NCI-H526 treated with DMSO at 0.1 percent for 48 hours (cell line): ENCODE results near the gene ABCF1.

Experiments
- DNase-seq: peaks from one replicate; lab custom pipeline; 2025; lab: John Stamatoyannopoulos, UW

The ABCF1 gene

DNA sequence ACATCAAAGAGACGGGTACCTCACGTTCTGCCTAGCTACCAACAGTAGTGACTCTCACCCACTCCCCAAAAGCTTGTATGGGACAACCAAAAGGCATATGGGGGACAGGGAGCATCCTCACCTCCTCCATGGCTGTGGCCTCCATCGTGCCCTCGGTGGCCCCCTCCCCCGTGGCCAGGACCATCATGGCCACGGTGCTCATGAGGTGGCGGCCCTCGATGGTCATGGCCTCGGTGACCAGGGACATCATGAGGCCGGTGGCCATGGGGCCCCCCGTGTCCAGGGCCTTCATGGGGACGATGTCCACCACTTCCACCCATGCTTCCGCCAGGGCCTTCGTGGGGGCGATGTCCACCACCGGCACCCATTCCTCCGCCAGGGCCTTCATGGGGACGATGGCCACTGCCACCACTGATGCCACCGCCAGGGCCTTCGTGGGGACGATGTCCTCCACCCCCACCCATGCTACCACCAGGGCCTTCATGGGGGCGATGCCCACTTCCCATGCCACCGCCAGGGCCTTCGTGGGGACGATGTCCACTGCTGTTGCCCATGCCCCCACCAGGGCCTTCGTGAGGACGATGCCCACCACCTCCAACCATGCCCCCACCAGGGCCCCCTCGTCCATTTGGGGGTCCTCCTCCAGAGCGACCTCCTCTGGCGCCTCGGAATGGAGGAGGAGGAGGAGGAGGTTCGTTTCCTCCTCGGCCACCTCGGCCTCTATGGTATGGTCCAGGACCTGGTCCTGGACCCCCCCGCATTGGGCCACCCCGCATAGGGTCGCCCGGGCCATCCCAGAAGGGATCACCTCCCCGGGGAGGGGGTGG is 30.8 kb downstream of the ABCF1 start:
- DNase-seq, result no peak

DNA sequence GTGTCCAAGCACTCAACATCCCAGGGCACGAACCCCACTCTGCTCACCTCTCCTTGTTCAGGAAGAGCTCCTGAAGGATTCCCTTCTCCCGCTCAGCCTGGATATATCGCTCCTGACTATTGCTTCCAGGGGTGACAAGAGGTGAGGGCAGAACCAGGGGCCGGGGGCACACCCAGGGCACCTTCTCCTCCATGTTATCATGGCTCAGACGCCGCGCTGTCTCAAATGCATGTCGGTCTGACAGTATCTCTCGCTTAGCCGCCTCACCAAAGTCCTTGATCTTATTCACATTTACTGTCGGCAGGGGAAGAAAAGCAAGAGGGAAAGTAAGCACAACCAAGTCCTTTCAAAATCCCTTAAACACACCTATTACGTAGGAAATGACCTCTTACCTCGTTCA is 32.7 kb downstream of the ABCF1 start:
- DNase-seq, result no peak

DNA sequence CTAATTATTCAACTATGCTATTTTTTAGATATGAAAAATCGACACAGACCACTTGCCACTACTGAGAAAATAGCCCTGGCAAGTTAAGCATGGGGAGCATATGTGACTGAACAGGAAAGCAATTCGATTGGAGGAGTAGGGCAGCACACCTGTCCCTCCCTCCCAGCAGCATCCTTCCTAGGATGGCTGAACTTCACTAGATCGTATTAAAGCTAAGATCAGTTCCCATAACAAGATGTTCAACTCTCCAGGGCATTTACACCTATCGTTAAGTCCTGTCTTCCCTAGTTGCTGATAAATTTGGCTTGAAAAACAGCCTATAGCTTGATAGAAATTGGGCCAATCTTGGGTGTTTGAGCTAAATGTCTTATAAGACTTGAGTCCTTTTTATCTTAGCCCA is 38.8 kb downstream of the ABCF1 start:
- DNase-seq, result no peak

DNA sequence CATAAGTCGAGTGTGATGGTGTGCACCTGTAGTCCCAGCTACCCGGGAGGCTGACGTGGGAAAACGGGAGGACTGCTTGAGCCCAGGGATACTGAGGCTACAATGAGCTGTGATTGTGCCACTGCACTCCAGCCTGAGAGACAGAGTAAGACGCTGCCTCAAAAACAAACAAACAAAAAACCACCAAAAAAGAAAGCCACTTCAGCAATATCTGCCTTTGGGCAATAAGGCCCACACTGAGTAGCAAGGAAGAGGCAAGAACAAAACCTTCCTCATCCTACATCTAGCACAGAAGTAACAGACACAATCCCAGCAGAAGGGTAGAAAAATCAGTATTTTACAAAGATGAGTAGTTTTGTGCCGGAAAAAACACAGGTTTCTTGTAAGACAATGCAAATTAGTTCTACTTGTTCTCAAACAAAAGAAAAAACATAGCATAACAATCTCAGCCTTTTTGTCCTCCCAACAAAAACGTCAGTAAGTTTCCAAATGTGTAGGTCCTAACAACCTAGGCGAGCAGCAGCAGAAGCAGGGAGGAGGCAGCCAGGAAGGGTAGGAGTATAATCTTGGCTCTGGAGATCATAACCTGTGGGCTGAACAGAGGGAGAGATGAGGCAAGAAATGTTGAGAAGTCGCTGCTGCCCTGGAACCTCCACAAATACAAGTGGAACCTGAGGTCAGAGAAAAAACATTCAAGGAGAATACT is 40.1 kb downstream of the ABCF1 start:
- no peak for DNase-seq

DNA sequence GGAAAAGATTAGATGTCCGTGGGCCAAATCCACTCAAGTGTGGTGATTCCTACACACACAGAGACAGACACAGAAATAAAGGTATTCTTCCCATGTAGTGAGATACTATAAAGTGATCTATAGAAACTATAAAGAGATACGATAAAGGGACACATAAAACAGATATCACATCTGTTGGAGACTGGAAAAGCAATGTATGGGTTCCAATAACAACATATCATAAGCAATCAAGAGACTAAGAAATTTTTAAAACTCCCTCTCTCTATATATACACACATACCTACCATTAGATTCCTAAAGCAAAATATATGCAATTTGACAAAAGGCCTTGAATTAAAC is 40.6 kb downstream of the ABCF1 start:
- DNase-seq, result no peak

DNA sequence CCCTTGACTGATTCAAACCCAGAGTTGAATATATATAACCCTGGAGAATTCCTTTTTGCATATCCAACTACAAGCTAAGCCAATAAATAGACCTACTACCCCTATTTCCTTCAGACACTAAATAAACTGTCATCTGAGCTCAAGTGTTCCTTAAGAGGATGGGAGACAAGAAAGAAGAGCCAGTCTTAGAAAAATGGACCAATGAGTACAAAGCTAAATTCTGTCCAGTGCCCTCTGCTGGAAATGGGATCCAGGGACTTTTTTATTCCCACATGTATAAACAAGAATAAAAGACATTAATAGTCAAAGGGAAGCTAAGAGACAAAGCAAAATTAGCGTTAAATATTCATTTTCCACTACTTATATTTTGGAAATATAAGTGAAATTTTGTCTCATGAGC is 41.0 kb downstream of the ABCF1 start:
- DNase-seq, result no peak

DNA sequence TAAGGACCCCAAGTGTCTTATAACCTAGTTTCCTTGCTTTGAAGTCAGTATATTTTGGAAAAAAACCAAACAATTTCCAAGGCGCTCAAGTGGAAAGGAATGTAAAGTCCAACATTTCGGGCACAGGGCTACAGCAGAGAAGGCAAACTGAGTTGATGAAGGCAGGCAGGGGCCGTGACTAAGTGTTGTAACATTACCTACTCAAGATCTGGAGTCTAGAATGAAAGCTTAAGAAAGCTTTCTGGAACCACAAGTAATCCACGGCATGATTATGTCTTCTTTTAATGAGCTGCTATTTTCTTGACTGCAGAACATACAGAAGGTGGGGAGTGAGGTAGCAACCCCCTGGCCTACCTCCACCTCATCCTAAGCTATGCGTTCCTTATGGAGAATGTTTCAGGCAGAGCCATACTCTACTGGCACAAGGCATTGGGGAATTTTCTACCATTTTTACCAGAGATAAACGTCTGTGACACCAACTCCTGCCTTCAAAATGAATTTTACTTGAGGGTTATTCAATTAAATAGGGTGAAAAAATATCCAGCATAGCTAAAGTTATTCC is 41.5 kb downstream of the ABCF1 start:
- no peak for DNase-seq

DNA sequence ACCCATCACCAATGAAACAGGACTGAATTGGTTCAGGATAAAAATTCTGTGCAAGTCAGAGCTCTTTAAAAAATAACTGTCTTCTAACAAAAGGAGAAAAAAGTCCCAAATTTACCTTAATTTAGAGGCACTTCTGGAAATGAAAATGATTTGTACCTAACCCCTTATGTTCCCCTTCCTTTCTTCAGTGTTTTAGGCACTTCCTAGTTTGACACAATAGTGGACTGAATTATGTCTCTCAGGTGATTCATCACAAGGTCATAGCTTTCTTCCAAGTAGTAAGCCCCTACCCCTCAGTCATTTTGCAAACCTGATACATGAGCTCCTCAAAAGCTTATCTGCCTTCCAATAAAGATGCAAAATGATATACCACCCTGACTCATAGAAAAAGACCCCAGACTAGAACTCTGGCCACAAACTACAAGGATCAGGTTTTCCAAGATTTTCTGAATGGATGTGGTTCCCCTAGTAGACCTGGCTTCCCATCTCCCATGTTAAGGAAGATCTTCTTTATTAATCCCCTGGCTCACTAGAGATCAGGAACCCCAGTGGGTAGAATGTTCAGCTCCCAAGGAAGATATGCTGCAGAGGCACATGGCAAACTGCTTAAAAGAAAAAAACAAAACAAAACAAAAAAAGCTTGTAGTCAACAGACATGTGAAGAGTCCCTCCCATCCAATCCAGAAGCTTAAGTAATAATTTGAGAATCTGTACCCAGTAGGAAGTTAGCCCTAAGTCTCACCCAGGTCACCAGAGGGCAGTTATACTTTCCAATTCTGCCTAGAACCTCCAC is 42.2 kb downstream of the ABCF1 start:
- no peak for DNase-seq

DNA sequence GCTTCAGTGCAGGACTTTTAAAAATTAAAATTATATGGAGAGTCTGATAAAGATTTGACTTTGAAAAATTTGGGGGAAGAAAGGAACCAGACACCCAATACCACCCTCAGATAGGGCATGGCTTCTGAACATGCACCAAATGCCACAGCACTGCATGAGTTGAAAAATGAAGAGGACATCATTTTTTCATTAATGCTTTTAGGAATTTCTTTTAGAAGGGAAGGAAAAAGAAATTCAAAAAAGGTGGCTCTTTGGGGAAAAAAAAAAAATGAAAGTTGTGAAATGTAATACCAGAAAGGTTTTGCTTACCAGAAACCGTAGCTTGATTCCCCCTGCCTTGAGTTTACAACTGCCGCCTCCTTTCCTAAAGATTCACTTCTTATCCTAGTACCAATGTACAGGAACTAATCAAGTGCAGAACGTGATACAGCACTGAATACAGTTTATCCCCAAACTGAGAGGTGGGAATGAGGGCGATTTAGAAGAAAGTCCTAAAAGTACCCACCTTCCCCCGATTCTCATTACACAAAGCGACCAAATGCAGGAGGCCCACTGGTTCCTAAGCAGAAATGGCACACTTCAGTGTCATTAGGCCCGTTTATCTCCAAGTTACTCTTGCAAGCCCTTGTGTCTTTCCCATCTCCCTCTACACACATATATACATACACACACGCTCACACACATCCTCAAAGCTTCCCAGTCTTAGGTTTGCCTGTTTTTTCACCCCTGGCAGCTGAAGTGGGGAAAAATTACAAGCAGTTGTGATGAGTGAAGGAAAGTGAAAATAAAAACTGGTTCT is 43.0 kb downstream of the ABCF1 start:
- no peak for DNase-seq

DNA sequence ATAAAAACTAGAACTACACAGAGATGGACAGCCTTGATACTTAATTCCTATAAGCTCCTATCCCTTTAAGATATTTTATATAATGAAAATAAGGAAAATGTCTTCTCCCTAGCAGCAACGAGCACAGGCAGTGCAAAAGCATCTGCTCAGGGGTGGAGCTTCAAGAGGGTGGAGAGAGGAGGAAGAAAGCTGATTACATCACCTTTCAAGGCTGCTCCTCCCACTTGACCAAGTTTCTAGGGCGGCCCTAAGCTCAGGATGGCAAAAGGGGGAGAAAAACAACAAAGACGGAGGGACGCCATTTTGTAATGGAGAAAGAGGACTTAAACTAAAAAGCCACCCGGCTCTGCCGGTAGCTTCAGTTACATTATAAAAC is 43.6 kb downstream of the ABCF1 start:
- DNase-seq, result peak; percentile 77

DNA sequence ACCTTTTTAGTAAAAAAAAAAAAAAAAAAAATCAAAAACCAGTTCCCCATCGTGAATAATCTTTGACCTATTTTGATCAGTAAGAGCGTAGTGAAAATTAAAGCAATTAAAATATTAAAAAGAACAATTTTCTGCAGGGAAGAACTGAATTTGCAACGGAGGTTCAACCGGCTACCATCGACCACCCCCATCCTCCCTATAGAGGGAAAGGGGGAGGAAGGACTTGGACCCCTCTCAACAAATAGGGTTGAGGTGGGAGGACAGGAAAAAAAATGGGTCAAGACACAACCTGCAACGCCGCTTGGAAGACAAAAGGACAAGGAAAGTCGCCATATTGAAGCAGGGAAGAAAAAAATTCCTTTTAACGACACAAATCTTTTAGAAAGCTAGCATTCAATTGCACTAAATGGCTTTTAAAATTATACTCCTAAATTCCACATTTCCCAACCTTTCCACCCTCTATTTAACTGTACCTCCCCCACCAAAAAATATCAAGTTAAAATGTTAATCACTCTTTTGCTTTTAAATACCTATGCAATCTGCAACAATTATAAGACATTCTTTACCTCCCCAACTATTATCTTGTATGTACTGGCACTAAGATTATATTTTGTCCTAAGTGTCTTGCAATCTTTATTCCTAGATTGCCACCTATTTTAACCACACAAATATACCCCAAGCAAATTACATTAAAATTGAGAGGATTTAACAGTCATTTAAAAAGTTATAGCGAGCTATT is 44.1 kb downstream of the ABCF1 start:
- no peak for DNase-seq

DNA sequence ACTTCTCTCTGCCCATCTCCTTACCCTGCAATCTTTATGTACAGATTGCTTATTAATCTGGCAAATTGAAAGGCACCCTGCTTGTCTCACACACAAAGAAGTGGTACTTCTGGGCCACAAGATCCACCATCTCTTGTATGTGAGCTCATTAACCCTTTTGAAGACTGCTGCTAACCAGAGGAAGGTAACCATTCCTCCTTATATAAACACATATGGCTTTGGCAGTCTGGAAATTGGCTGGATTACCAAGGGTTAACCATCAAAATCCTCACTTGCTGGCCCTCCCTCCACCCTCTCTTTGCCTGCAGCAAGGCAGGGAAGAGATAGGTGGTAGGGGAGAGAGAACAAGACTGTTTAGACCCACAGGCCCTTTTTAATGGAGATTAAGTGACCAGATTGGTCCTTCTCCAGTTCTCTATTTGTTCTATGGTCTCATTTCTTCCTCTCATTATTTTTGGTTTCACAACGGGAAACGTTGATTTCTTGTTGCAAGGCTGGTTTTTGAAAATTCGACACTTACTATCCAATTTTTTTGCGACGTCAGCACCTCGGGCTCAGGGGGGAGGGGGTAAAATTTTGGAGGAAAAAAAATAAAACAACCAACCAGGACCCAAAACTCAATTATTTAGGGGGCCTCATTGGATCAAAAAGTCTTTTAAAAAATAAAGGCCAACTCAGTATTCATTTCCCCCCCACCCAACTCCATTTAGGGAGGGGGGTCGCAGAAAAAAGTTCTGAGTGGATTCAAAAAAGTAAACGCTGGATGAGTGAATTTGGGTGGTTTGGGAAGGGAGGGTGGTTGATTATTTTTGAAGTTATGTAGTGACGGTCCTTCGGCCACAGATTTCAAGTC is 44.9 kb downstream of the ABCF1 start:
- no peak for DNase-seq

DNA sequence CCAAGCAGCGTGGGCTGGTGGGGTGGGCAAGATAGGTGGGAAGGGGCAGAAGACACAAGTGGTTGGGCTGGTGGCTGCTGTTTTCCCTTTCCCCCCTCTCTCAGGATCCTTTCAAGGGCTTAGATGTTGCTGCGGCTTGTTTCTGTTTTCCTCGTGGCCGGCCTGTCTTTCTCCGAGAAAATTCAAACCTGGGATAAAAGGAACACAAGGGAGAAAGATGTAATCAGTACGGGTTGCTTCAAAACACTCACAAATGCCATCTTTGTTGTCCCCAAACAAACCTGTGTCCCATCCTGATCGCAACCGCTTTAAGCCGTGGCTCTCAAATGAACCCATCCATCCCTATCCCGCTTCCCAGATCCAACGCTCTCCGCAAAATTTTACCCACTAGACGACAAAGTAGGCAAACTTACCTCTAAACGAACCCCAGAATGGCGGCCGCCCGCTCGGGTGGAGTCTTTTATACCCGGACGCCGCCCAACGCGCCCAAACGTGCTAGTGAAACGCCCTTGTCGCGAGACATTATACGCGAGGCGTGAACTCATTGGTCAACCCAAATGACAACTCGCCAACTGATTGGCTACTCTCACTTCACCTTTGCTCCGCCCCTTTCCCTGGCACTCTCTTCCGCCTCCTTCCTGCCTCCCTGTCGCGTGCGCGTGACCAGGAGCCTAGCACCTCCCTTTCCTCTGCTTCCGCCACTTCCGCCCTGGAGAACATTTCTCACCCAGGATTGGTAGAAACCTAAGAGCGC is 45.7 kb downstream of the ABCF1 start, which contains the start of gene PPP1R10:
Gene PPP1R10 (minus strand): TSS at position 433 of the 754 bp plus-strand sequence. CDS start 7,299 bp downstream, outside the sequence.
- DNase-seq, result peak; percentile 98

DNA sequence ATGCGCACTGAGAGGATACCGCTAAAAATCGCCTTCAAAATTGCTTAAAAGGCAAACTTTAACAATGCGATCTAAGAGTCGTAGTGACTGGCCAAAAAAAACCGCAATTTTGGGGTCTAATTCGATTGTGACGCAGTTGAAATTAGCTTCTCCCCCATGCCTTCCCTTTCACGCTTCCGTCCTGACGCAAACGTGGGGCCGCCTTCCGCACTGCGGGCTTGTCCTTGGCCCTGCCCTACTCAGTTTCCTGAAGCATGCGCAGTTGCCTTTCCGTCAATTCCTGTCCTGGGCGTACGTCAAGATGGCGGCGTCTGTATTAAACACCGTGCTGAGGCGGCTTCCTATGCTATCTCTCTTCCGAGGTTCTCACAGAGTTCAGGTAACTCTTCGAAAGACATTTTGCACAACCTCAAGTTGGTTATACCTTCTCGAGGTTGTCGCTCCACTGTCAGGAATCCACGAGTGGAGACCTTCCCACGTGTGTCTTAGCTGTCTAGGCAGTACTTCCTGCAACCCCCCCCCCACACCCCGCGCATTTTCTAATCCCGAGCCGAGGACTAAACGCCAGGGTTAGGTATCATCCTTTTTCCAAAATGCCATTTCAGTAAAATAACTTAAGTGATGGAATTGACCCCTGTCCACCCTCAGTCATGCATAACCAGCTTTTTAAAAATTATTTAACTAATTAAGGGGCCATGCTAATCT is 46.5 kb downstream of the ABCF1 start, which contains the start of gene MRPS18B:
Gene MRPS18B (plus strand): TSS at position 276 of the 705 bp plus-strand sequence. CDS start 26 bp downstream, at position 302.
- DNase-seq, result peak; percentile 97

DNA sequence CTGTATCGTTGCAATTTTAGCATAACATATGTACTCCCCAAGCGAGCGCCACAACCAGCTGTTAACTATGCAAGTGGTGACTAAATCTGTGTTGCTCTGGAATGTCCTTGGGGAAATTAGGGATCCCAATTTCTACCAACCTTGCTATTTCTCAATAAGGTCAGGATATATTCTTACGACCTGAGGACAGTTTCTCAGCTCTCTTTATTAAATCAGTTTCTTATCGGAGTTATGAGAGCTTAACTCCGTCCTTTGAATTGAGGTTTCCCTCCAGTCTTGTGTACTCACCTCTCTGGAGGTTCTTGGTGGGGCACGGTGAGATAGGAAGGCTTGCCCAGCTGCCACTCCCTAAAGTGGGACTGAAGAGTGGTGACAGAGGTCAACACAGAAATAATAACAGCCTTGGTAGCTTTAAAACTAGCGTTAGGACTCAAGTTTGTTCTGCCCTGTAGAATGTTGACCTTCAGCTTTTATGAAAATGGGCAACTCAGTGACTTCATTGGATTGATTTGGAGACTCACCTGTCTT is 47.1 kb downstream of the ABCF1 start:
- DNase-seq, result no peak

DNA sequence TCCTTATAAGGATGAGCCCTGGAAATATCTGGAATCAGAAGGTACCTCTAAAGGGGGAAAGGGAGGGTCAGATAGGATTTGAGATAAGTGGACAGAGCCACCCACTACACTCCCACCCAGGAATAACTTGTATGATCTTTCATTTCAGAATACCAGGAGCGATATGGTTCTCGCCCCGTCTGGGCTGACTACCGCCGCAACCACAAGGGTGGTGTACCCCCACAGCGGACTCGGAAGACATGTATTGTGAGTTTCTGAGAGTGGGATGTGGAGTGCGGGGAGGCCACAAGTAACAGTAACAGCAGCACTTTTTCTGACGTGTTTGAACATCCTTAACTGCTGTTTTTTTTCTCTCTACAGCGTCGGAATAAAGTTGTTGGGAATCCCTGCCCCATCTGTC is 48.3 kb downstream of the ABCF1 start:
- no peak for DNase-seq

DNA sequence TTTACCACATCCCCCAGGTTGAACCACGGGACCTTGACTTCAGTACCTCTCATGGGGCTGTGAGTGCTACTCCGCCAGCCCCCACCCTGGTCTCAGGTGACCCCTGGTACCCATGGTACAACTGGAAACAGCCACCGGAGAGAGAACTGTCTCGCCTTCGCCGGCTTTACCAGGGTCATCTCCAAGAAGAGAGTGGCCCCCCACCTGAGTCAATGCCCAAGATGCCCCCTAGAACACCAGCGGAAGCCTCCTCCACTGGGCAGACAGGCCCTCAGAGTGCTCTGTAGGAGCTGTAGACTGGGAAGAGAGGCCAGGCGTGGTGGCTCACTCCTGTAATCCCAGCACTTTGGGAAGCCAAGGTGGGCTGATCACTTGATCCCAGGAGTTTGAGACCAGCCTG is 54.3 kb downstream of the ABCF1 start:
- DNase-seq, result no peak
